Upper lobe of left lung (tissue), 4 donors: ENCODE measurements around the gene IL23R.

Source experiments
- POLR2AphosphoS5 ChIP-seq, 2 donors: sonication (generic); formaldehyde crosslinking; IDR thresholded peaks; one replicate each; pipeline ENCODE4 v1.5.1; 2017; ENCODE audit warnings: antibody characterized with exemption in 2 of 2
- TF ChIP-seq, protein P1 (sequence below), 6 experiments: fragments of 450-650 bp in 4 of 6; fragments of 200-600 bp in 2 of 6; sonication (generic) in 2 of 6; IDR thresholded peaks; one replicate each; pipeline ENCODE4 v1.5.1; 2016 to 2019; ENCODE audit warnings: antibody characterized with exemption in 6 of 6

DNA sequence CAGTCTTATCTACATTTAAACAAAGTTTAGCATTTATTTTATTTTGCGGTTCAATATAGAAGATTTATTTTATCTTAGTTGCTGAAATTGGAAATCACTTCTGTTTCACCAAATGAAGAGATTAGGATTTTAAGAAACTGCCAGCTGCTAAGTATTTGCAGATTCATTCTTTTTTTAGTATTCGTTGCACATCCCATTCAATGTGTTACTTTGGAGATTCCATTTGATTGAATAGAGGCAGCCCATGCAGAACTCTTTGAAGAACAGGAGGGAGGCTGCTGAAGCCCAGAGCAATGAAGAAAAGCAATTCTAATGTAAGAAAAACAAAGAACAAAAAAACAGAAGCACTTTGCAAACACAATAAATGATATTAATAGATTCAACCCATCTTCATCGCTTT is 102.8 kb downstream of the IL23R start:
- TF ChIP-seq, protein P1, sequence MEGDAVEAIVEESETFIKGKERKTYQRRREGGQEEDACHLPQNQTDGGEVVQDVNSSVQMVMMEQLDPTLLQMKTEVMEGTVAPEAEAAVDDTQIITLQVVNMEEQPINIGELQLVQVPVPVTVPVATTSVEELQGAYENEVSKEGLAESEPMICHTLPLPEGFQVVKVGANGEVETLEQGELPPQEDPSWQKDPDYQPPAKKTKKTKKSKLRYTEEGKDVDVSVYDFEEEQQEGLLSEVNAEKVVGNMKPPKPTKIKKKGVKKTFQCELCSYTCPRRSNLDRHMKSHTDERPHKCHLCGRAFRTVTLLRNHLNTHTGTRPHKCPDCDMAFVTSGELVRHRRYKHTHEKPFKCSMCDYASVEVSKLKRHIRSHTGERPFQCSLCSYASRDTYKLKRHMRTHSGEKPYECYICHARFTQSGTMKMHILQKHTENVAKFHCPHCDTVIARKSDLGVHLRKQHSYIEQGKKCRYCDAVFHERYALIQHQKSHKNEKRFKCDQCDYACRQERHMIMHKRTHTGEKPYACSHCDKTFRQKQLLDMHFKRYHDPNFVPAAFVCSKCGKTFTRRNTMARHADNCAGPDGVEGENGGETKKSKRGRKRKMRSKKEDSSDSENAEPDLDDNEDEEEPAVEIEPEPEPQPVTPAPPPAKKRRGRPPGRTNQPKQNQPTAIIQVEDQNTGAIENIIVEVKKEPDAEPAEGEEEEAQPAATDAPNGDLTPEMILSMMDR (IDR thresholded peaks at IDR 0.05): no peak
- TF ChIP-seq POLR2AphosphoS5 (IDR thresholded peaks at IDR 0.05): no peak
